Measurements from ENCODE around the gene SRSF4. TPM values are rescaled to one million over a fixed set of nuclear protein-coding genes. Genes with fewer than 3 reads are reported as not detected.

The SRSF4 gene
- total and polyA plus RNA-seq, 2 experiments from 2014 or later: 53.2 to 71.4 TPM

GRCh38 chr1:29120947-29121485 lies 60.7 kb downstream of the SRSF4 start:
- WGBS (ENCODE audit: low lambda C conversion rate, missing lambda C conversion rate): 46% methylated on average over 36 of the region's 42 CpGs
- Histone ChIP-seq H2AFZ (no peak overlapping the region), H3K4me1 (ENCODE audit: insufficient read depth) (peaks cover 20% of the 10 kb centered on the region), H3K79me2 (peaks cover 14% of the 10 kb centered on the region), H3K4me3 (peak overlapping the region; percentile 66), H3K9me2 (replicated peaks; ENCODE audit: insufficient read depth) (no peaks in the 10 kb centered on the region), H3K27me3 (peaks cover 13% of the 10 kb centered on the region), H3K9me3 (ENCODE audit: low read depth) (no peaks in the 10 kb centered on the region), H4K20me1 (ENCODE audit: insufficient read depth, poor library complexity, severe bottlenecking) (peaks cover 4% of the 10 kb centered on the region), H3K36me3 (replicated peaks; ENCODE audit: insufficient read depth, low read depth) (no peaks in the 10 kb centered on the region), H3K27ac (no peak overlapping the region), H3K4me2 (peak overlapping the region; percentile 95)
- peak; percentile 78 for DNase-seq (ENCODE audit: low spot score)
- TF ChIP-seq CTCF (IDR thresholded peaks at IDR 0.05; ENCODE audit: poor library complexity): peak; percentile 60
- TF ChIP-seq EZH2 (IDR thresholded peaks at IDR 0.05; ENCODE audit: borderline replicate concordance): no peak

GRCh38 chr1:29120367-29120766 lies 61.3 kb downstream of the SRSF4 start:
- peaks cover 4% of the 10 kb centered on the region for H4K20me1 ChIP-seq (ENCODE audit: insufficient read depth, poor library complexity, severe bottlenecking)
- H3K4me3 ChIP-seq: no peak overlapping the region
- peaks cover 20% of the 10 kb centered on the region for H3K4me1 ChIP-seq (ENCODE audit: insufficient read depth)
- 96% methylated on average over 6 of the region's 6 CpGs for WGBS (ENCODE audit: low lambda C conversion rate, missing lambda C conversion rate)
- H3K27me3 ChIP-seq: peaks cover 13% of the 10 kb centered on the region
- no peaks in the 10 kb centered on the region for H3K36me3 ChIP-seq (replicated peaks; ENCODE audit: insufficient read depth, low read depth)
- no peaks in the 10 kb centered on the region for H3K9me2 ChIP-seq (replicated peaks; ENCODE audit: insufficient read depth)
- H3K79me2 ChIP-seq: peaks cover 14% of the 10 kb centered on the region
- no peak overlapping the region for H3K27ac ChIP-seq
- no peak overlapping the region for H3K4me2 ChIP-seq
- DNase-seq (ENCODE audit: low spot score): no peak
- no peak overlapping the region for H2AFZ ChIP-seq
- no peak for TF ChIP-seq EZH2 (IDR thresholded peaks at IDR 0.05; ENCODE audit: borderline replicate concordance)
- no peak for TF ChIP-seq EZH2phosphoT487 (IDR thresholded peaks at IDR 0.05; ENCODE audit: low read depth, severe bottlenecking, unreplicated experiment)
- TF ChIP-seq CTCF (IDR thresholded peaks at IDR 0.05; ENCODE audit: poor library complexity): no peak
- no peaks in the 10 kb centered on the region for H3K9me3 ChIP-seq (ENCODE audit: low read depth)

- Histone ChIP-seq H3K9me2 (replicated peaks; ENCODE audit: insufficient read depth) (no peaks in the 10 kb centered on the region), H2AFZ (no peak overlapping the region), H3K27me3 (peaks cover 13% of the 10 kb centered on the region), H3K4me1 (ENCODE audit: insufficient read depth) (peaks cover 20% of the 10 kb centered on the region), H3K79me2 (peaks cover 14% of the 10 kb centered on the region), H3K4me3 (no peak overlapping the region), H3K9me3 (ENCODE audit: low read depth) (no peaks in the 10 kb centered on the region), H3K4me2 (no peak overlapping the region), H3K27ac (no peak overlapping the region), H3K36me3 (replicated peaks; ENCODE audit: insufficient read depth, low read depth) (no peaks in the 10 kb centered on the region), H4K20me1 (ENCODE audit: insufficient read depth, poor library complexity, severe bottlenecking) (peaks cover 4% of the 10 kb centered on the region)
- 84% methylated on average over 6 of the region's 12 CpGs for WGBS (ENCODE audit: low lambda C conversion rate, missing lambda C conversion rate)
- TF ChIP-seq CTCF (IDR thresholded peaks at IDR 0.05; ENCODE audit: poor library complexity) (no peak), EZH2 (IDR thresholded peaks at IDR 0.05; ENCODE audit: borderline replicate concordance) (no peak), EZH2phosphoT487 (IDR thresholded peaks at IDR 0.05; ENCODE audit: low read depth, severe bottlenecking, unreplicated experiment) (no peak)
- no peak for DNase-seq (ENCODE audit: low spot score)
Measured at GRCh38 chr1:29119121-29119929, 62.4 kb downstream of the SRSF4 start.

All from hepatocyte (in vitro differentiated cells).